Measurements from ENCODE around the gene ZDHHC18.

Gene ZDHHC18, protein sequence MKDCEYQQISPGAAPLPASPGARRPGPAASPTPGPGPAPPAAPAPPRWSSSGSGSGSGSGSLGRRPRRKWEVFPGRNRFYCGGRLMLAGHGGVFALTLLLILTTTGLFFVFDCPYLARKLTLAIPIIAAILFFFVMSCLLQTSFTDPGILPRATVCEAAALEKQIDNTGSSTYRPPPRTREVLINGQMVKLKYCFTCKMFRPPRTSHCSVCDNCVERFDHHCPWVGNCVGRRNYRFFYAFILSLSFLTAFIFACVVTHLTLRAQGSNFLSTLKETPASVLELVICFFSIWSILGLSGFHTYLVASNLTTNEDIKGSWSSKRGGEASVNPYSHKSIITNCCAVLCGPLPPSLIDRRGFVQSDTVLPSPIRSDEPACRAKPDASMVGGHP

DNA sequence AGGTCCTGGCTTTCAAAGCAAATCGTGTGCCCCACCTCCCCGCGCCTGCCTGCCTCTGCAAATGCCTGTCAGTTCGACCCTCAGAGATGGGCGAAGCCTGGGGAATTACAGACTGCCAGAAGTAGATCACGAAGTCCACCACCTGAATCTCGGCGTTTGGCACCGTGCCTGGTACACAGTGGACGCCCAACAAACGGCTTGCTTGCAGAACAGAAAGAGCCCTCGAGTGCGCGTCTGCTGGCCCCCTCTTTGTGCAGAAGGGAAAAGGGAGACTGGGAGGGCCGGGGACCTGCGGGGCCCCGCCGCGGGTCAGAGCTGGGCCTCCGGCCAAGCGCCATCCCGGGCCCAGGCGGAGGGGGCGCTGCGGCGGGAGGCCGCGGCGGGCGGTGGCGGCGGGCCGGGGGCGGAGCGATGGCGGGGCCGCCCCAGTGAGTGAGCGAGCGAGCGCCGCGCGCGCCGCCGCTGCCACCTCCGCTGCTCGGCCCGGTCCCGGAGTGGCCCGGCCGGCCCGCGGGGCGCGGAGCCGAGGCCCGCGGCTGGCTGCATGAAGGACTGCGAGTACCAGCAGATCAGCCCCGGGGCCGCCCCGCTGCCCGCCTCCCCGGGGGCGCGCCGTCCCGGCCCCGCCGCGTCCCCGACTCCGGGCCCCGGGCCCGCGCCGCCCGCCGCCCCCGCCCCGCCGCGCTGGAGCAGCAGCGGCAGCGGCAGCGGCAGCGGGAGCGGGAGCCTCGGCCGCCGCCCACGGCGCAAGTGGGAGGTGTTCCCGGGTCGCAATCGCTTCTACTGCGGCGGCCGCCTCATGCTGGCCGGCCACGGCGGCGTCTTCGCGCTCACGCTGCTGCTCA lies at the start of gene ZDHHC18:
Gene ZDHHC18, plus strand, starts transcription at position 428 of the 845 bp plus-strand sequence. Its CDS starts 117 bp downstream, at position 545.
- no peak for FAIRE-seq

DNA sequence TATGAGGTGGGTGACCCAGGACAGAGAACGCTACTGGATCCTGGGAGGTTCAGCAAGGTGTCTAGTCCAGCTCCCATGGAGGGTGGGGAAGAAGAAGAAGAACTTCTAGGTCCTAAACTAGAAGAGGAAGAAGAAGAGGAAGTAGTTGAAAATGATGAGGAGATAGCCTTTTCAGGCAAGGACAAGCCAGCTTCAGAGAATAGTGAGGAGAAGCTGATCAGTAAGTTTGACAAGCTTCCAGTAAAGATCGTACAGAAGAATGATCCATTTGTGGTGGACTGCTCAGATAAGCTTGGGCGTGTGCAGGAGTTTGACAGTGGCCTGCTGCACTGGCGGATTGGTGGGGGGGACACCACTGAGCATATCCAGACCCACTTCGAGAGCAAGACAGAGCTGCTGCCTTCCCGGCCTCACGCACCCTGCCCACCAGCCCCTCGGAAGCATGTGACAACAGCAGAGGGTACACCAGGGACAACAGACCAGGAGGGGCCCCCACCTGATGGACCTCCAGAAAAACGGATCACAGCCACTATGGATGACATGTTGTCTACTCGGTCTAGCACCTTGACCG lies 47.3 kb upstream of the ZDHHC18 start:
- FAIRE-seq, result no peak

DNA sequence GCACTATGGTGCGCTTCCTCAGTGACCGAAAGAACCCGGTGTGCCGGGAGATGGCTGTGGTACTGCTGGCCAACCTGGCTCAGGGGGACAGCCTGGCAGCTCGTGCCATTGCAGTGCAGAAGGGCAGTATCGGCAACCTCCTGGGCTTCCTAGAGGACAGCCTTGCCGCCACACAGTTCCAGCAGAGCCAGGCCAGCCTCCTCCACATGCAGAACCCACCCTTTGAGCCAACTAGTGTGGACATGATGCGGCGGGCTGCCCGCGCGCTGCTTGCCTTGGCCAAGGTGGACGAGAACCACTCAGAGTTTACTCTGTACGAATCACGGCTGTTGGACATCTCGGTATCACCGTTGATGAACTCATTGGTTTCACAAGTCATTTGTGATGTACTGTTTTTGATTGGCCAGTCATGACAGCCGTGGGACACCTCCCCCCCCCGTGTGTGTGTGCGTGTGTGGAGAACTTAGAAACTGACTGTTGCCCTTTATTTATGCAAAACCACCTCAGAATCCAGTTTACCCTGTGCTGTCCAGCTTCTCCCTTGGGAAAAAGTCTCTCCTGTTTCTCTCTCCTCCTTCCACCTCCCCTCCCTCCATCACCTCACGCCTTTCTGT lies 46.0 kb upstream of the ZDHHC18 start:
- no peak for FAIRE-seq

DNA sequence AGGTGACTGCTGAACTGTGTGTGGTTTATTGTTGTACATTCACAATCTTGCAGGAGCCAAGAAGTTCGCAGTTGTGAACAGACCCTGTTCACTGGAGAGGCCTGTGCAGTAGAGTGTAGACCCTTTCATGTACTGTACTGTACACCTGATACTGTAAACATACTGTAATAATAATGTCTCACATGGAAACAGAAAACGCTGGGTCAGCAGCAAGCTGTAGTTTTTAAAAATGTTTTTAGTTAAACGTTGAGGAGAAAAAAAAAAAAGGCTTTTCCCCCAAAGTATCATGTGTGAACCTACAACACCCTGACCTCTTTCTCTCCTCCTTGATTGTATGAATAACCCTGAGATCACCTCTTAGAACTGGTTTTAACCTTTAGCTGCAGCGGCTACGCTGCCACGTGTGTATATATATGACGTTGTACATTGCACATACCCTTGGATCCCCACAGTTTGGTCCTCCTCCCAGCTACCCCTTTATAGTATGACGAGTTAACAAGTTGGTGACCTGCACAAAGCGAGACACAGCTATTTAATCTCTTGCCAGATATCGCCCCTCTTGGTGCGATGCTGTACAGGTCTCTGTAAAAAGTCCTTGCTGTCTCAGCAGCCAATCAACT lies 45.2 kb upstream of the ZDHHC18 start:
- no peak for FAIRE-seq

DNA sequence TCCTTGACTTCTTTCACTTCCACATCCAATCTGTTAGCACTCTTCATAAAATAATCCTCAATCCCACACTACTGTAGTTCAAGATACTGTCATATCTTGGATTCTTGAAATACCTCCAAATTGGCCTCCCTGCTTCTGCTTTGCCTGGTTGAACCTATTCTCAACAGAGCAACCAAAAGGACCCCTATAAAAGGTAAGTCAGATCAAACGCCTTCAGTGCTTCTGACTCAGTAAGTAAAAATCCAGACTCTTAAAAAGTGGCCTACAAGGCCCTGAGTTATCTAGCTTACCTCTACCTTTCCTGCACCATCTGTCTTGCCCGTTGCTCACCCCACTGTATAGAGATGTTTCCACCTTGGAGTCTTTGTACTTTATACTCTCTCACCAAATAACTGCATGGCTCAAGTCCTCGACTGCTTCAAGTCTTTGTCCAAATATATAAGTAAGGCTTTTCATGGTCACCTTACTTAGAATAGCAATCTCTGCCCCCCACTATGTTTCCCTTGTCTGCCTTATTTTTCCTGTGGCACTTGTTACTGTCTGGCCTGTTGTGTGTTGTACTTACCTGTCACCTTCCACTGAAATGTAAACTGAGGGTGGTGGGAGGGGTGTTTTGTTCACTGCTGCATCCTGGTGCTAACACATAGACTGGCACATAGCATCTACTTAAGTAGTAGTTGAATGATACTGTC lies 43.8 kb upstream of the ZDHHC18 start:
- no peak for FAIRE-seq

DNA sequence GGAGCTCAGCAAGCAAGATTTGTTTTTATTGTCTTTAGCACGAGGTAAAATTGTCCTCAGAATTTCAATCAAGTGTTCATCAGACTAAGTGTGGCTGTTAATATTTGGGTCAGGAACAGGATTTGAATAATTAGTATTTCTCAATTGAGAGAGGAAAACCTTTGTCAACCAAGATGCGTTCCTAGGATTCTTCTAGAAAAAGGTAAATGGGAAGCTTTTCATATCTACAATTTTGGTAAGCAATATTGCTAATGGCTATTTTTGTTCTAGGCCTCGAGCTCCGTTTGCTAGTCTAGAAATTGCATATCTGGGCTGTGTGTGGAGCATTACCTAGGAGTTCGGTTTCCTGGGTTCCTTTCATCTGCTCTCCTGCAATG lies 42.9 kb upstream of the ZDHHC18 start:
- no peak for FAIRE-seq

DNA sequence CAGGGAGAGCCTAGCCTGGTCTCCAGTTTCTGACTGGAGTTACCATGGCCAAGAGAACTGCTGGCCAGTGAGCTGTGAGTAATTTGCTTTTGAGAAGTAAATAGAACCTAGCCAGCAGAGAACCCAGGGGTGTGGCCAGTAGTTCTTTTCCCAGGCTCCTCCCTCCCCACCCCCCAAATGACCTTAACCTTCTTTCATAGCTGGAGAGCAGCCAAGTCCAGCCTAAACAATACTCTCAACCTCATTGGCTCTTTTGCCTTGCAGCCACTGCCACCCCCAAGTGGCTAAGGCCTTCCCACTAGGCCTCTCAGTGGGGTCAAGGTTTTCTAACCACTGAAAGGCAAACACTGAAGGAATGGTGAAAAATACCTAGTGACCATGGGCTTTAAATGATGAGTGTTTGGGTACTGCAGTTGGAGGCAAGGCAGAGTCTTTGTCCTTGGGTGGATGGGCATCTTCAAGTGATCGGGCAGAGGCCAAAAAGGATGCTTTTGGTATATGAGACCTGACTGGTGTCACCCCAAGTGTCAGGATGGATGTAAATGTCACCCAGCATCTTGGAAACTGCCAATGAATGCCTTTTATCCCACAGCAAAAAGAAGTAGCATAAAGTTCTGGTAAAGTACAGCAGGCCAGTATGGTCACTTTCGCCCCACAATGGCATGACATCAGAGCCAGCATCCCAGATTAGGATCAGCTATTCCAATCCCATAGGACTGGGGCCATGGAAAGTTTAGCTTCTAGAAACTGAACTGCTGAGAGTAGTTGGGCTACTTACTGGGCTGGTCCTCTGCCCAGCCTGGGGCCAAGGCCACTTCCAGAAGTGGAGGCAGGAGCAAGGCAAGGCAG lies 42.2 kb upstream of the ZDHHC18 start:
- no peak for FAIRE-seq

DNA sequence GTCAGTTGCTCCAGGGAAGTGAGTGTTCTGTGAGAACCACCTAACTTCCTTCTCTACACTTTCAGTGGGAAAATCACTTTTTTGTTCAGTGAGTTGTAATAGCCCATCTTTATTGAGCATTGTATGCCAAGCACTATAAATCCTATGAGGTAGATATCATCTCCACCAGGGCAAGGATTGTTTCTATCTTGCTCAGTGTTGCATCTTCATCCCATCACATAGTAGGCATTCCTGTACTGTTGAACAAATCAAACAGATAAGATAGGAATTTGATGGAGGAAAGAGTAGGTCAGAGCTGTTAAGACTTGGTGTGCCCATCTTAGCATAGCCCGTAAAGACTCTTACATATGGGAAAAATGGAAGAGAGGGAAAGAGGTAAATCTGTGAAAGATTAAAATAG lies 41.6 kb upstream of the ZDHHC18 start:
- FAIRE-seq, result no peak

DNA sequence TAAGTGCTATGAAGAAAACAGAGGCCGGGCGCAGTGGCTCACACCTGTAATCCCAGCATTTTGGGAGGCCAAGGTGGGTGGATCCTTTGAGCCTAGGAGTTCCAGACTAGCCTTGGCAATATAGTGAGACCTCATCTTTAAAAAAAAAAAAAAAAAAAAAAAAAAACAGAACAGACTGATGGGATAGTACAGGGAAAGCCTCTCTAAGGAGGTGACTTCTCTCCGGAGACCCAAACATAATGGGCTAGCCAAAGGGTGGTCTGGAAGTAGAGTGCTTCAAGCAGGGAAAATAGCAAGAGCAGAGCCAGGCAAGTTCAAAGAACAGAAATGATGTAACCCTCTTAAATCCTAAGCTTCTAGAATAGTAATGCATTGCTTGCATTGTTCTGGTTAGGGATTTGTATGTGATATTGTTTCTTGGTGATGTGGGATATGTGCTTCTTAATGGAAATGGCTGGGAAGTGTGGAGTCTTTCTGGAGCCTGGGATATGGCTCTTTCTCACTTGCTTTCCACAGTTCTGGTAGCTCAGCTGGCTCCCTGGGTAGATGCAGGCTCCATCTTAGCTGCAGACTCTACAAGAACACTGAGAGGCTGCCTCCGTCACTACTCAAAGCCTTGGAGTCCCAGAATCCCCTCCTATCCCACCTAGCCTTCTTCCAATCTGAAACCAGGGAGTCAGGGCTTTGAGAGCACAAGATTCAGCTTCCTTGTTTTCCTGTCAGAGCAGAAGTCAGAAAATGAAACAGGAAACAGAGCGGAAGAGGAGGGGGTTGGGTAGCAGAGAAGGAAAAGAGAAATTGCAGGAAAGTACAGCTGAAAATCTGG lies 40.7 kb upstream of the ZDHHC18 start:
- FAIRE-seq, result no peak

DNA sequence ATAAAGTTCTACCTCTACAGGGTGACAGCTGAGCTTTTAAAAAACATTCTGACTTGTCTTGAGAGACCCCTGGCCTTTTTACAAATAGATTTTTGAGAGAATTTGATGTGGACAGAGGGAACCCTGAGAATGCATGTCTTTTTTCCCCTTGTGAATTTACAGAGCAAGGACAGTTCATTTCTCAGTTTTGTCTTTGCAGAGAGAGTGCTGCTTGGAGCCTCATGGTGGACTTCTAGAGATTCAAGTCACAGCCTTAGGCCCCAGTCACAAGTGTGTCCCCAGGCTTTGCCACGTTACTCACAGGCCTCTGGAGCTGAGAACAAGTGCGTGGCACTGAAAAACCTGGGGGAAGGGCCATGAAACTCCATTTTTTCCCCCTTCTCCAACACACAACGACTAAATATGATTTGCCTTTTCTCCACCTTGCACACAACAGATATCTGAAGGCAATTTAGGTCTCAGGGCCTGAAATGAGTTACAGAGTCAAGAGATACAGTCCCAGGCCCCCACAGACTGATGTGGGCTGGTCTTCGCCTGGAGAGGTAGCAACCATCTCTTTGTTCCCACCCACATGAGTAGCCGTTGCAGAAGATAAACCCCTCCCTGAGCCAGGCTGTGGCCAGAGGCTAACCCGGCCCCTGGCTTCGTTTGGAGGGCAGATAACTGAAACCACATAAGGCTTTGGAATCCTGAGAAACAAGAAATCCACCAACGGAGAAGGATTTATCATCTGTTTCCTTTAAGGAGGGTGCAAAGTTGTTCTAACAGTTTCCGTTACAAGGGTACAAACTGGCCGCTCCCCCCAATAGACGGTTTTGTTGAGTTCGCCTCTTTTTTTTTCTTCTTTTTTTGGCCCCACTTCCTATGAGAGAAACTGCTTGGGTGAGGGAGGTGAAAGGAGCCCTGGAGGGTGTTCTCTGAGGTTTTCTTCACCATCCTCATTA lies 39.8 kb upstream of the ZDHHC18 start:
- no peak for FAIRE-seq

DNA sequence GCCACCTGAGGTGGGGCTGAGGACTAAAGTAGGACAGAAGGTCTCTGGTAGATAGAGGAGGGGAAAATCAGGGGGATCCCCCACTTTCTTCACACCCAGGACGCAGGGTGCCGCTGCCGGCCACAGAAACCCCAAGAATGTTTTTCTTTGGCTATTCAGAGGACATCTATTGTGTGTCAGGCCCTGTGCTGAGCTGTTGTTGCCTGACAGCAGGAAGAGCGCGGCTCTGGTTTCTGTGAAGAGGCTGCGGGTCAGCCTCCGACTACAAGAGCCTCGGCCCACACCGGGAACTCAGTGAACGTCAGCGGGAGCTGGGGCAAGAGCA lies 39.1 kb upstream of the ZDHHC18 start:
- FAIRE-seq, result no peak

DNA sequence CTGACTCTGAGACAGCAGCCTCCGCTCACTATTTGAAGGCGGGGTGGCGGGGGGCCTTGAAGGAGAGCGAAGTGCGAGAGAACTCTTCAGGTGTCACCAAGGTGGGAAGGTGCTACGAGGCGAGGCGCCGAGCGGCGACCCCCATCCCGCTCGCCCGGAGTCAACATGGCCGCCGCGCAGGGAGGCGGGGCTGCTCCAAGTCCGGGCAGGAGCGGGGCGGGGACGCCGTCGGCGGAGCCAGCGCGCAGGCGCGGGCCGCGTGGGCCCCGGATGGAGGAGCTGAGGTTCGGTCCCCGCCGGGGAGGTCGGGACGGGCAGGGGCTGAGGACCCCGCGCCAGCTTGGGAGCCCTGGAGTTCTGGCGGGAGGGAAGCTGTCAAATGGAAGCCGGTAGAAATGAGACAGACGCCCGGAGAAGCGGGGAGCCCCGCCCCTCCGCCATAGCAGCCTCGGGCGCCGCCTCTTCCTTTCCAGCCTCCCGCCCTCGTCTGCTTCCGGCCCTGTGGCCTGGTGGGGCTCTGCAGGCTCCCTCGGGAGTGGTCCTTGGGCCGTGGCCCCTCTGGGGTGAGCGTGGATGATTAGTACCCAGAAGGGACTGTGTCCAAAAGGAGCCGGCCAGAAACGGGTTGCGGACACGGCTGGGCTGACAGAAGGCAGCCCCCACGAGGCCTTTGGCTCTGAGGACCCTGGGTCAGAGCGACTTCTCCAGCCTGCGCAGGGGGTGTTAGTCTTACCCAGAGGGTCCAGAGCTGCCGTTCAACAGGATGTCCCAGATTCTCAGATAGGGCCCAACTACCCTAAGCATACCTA lies 38.6 kb upstream of the ZDHHC18 start, which contains the start of gene PIGV:
Gene PIGV, plus strand, starts transcription at position 245 of the 809 bp plus-strand sequence. CDS start 2,866 bp downstream, outside the sequence.
- no peak for FAIRE-seq

DNA sequence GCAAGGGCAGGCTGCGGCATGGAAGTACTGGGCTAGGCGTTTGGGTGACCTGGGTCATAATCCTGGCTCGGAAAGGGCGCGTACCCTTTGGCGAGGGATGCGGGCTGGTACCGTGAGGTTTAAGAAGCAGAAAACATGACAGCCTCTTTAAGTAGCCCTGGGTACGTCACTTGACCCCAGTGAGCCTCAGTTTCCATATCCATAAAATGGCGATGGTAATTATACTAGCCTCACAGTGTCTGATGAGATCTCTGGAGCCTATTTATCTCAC lies 38.0 kb upstream of the ZDHHC18 start:
- no peak for FAIRE-seq

DNA sequence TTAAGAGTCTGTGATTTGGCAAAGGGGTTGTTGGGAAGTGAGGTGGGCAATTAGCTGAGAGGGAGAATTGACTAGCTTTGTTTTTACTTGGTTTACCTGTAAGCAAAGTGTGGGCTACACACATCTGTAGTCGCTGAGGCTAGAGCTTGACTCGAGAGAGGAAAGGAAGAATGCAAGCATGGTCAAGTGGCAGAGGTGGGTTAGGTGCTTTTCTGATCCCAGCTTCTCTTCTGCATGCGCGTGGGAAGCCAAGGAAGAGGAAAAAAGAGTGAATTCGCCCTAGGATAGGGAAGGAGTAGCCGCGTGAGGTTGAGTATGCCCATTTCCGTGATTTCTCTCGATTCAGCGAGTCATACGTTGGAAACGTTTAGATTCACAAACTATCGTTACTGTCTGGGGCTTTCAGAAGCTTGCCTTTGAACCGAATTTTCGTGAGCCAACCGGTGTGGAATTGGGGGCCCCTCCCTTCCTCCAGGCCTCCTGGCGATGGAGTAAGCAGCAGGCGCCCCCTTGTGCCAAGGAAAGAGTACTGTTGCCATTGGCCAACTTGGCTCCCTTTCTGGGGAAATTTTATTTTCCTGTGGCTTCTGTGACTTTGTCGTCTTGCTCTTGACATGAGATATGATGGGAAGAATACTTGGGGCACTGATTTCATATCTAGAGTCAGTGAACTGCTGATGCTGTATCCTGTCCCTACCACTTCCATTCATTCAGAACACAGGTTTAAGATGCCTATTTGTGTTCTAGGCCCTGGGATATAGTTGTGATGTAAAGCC lies 37.5 kb upstream of the ZDHHC18 start:
- no peak for FAIRE-seq

DNA sequence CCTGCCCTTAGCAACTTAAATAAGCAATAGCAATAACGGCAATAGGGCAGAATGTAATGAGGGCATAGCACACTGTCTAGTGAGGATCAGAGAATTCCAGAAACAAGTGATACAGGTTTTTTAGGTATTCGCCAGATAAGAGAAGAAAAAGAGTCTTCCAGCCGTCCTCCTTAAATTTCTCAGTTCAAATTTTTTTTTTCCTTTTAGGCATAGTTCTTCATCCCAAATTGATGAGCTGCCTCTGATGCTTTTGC lies 36.9 kb upstream of the ZDHHC18 start:
- no peak for FAIRE-seq

DNA sequence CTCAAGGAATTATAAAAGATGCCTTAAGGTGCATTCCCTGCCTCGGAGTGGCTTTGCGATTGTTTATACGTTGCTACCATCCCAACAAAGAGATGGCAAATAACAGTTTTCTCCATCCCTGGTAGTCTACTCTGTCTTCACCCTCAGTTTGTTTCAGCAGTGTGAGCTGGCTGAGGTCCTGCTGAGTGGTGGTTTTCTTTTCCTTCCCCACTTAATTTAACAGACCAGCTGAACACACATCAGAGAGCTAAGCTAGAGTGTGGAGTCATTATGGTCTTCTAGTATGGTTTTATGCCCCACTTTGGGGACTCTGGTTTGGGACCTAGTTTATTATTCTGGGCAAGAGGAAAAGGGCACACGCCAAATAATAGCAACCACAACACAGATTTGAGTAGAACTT lies 36.6 kb upstream of the ZDHHC18 start:
- no peak for FAIRE-seq

DNA sequence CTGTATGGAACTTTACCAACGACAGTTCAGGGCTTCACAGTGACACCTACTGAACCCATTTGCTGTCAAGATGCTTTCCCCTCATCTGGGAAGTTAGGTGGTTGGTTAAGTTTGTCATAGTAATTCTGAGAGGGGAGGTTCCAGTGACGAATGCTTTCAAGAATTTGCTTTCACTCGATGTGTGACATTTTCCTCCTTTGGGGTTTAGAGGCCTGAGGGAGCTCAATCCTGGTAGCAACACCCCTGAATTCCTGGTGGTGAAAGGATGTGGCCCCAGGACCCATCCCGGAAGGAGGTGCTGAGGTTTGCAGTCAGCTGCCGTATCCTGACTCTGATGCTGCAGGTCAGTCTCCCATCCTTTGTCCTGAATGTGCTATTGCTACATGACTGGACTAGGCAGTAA lies 35.9 kb upstream of the ZDHHC18 start:
- no peak for FAIRE-seq

DNA sequence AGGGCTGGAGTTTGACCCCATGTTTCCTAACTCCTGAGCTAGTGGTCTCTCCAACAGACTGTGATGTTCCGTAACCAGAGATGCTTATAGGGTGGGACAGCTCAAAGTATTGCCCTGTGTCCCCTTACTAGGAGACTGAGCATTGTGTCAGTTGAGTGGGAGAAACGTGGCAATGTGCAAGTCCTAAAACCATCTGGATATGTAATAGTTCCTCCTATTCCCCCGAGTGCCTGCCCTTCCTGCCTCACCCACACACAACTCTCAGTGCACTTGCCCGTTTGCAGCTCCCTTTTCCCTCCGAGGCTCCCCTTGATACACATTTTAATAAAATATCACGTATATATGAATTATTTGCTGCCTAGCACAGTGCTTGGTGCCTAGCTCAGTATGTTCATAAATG lies 35.3 kb upstream of the ZDHHC18 start:
- FAIRE-seq, result no peak

Data from colon (tissue), 2 donors.